Measurements from ENCODE around the gene USP3. TPM values are rescaled to one million over a fixed set of nuclear protein-coding genes. Genes with fewer than 3 reads are reported as not detected.

Gene USP3
- total and polyA plus RNA-seq, 2 of the 13 experiments (the other 11 are each of a cell fraction or from before 2014, with no cell fraction given): 14.3 to 61.2 TPM

GRCh38 chr15:63473999-63474809 lies 30.2 kb upstream of the USP3 start (continued):
- TF ChIP-seq POLR2G (IDR thresholded peaks at IDR 0.05; ENCODE audit: low read depth, low read length): peak; percentile 86
- TF ChIP-seq MYC (CRISPR knock-in tag; IDR thresholded peaks at IDR 0.05; ENCODE audit: borderline replicate concordance): no peak; the same call in 1 of the 2 replicates
- TF ChIP-seq ZNF407 (CRISPR knock-in tag; IDR thresholded peaks at IDR 0.05; ENCODE audit: not compliant biosample characterization): no peak
- 0 out of 2 replicates have a peak, but pooled peaks have one; percentile 43 for TF ChIP-seq ZNF337 (CRISPR knock-in tag; IDR thresholded peaks at IDR 0.05; ENCODE audit: borderline replicate concordance, low read depth)
- peak; percentile 71 for TF ChIP-seq SALL1 (CRISPR knock-in tag; IDR thresholded peaks at IDR 0.05)
- TF ChIP-seq AHDC1 (CRISPR knock-in tag; IDR thresholded peaks at IDR 0.05; ENCODE audit: borderline replicate concordance): peak; percentile 94
- no peak for TF ChIP-seq MBNL3 (CRISPR knock-in tag; conservative IDR thresholded peaks at IDR 0.05)
- peak; percentile 57; the same call in 1 of the 2 replicates for TF ChIP-seq ELF3 (CRISPR knock-in tag; IDR thresholded peaks at IDR 0.05)
- TF ChIP-seq ZNF30 (CRISPR knock-in tag; IDR thresholded peaks at IDR 0.05): no peak
- 0 out of 2 replicates have a peak, but pooled peaks have one; percentile 56 for TF ChIP-seq PRDM10 (CRISPR knock-in tag; IDR thresholded peaks at IDR 0.05; ENCODE audit: low read depth)

All from HepG2 (cell line).